HEK293 (cell line): Measurements from ENCODE around the gene DCHS1.

Experiments
- CTCF ChIA-PET: fragments of 350-600 bp; formaldehyde crosslinking; extraction: SDS; loops from one replicate; lab custom pipeline; 2021; ENCODE audit warnings: antibody characterized with exemption; lab: Yijun Ruan, JAX
- POLR2A ChIA-PET: fragments of 300-600 bp; formaldehyde crosslinking; extraction: SDS; loops from one replicate; lab custom pipeline; 2020; ENCODE audit warnings: antibody characterized with exemption, inconsistent platforms; lab: Yijun Ruan, JAX
- H3K27ac ChIP-seq: fragments of 200-500 bp; sonication (Bioruptor generic); 2 replicates; pipeline ENCODE4 v1.5.1; 2014; ENCODE audit warnings: low read depth, low read length, control low read depth, inconsistent platforms; ENCODE audit errors: extremely low read depth
- H3K36me3 ChIP-seq, 2 experiments: fragments of 200-500 bp in 1 of 2; sonication (Bioruptor generic) in 1 of 2; 1 replicate in 1 of 2; 2 replicates in 1 of 2; pipeline ENCODE4 v1.5.1; 2014 to 2017; ENCODE audit warnings: inconsistent platforms in 2 of 2, low read length in 2 of 2; ENCODE audit not compliant: control insufficient read depth in 2 of 2, insufficient read depth in 1 of 2
- H3K4me1 ChIP-seq: fragments of 200-500 bp; sonication (Bioruptor generic); 2 replicates; pipeline ENCODE4 v1.5.1; 2014; ENCODE audit warnings: mild to moderate bottlenecking, low read length, inconsistent platforms; ENCODE audit not compliant: control insufficient read depth, insufficient read depth
- H3K4me3 ChIP-seq: 2 replicates; pipeline ENCODE4 v1.5.1; 2011; ENCODE audit warnings: low read depth, mild to moderate bottlenecking, control low read depth, low read length, moderate library complexity
- H3K9me3 ChIP-seq: fragments of 200-500 bp; sonication (Bioruptor generic); 2 replicates; pipeline ENCODE4 v1.5.1; 2014; ENCODE audit warnings: low read depth, low read length, inconsistent platforms; ENCODE audit not compliant: control insufficient read depth, insufficient read depth
- GLI2 ChIP-seq: fragments of 450-650 bp; formaldehyde crosslinking; IDR thresholded peaks from 2 replicates; pipeline ENCODE4; 2017; ENCODE audit warnings: missing biosample characterization, missing genetic modification characterization, low read depth, borderline replicate concordance
- HOXC10 ChIP-seq: sonication (generic); formaldehyde crosslinking; IDR thresholded peaks from 2 replicates; pipeline ENCODE4 v1.8.1; 2023; ENCODE audit warnings: mild to moderate bottlenecking, missing genetic modification reagents
- MEIS1 ChIP-seq: sonication (generic); formaldehyde crosslinking; IDR thresholded peaks from 2 replicates; pipeline ENCODE4 v1.8.1; 2022; ENCODE audit warnings: missing genetic modification reagents, mild to moderate bottlenecking, borderline replicate concordance
- SCRT1 ChIP-seq: fragments of 450-650 bp; formaldehyde crosslinking; IDR thresholded peaks from 2 replicates; pipeline ENCODE4 v1.5.1; 2016; ENCODE audit warnings: missing biosample characterization, missing genetic modification characterization, borderline replicate concordance
- YY2 ChIP-seq: fragments of 450-650 bp; formaldehyde crosslinking; IDR thresholded peaks from 2 replicates; pipeline ENCODE4 v1.5.1; 2016; ENCODE audit warnings: missing biosample characterization, missing genetic modification characterization
- ZBTB1 ChIP-seq: fragments of 450-650 bp; formaldehyde crosslinking; IDR thresholded peaks from 2 replicates; pipeline ENCODE4 v1.5.1; 2016; ENCODE audit warnings: missing biosample characterization, missing genetic modification characterization
- ZBTB48 ChIP-seq: fragments of 450-650 bp; formaldehyde crosslinking; IDR thresholded peaks from 2 replicates; pipeline ENCODE4 v1.5.1; 2016; ENCODE audit warnings: missing biosample characterization, missing genetic modification characterization
- ZNF148 ChIP-seq: fragments of 450-650 bp; formaldehyde crosslinking; IDR thresholded peaks from 2 replicates; pipeline ENCODE4 v1.5.0; 2017; ENCODE audit warnings: missing biosample characterization, missing genetic modification characterization, borderline replicate concordance
- ZNF155 ChIP-seq: fragments of 450-650 bp; formaldehyde crosslinking; IDR thresholded peaks from 2 replicates; pipeline ENCODE4 v1.5.1; 2016; ENCODE audit warnings: missing biosample characterization, missing genetic modification characterization
- ZNF169 ChIP-seq: fragments of 450-650 bp; formaldehyde crosslinking; IDR thresholded peaks from 2 replicates; pipeline ENCODE4 v1.5.1; 2016; ENCODE audit warnings: missing biosample characterization, missing genetic modification characterization
- ZNF175 ChIP-seq: fragments of 450-650 bp; formaldehyde crosslinking; IDR thresholded peaks from 2 replicates; pipeline ENCODE4 v1.5.1; 2016; ENCODE audit warnings: missing biosample characterization, missing genetic modification characterization
- ZNF19 ChIP-seq: fragments of 450-650 bp; formaldehyde crosslinking; IDR thresholded peaks from 2 replicates; pipeline ENCODE4; 2016; ENCODE audit warnings: missing biosample characterization, missing genetic modification characterization, low read depth
- ZNF223 ChIP-seq: fragments of 450-650 bp; formaldehyde crosslinking; IDR thresholded peaks from 2 replicates; pipeline ENCODE4 v1.5.1; 2016; ENCODE audit warnings: missing biosample characterization, missing genetic modification characterization
- ZNF292 ChIP-seq: fragments of 450-650 bp; formaldehyde crosslinking; IDR thresholded peaks from 2 replicates; pipeline ENCODE4 v1.5.1; 2016; ENCODE audit warnings: low read depth, missing biosample characterization, missing genetic modification characterization, borderline replicate concordance
- ZNF335 ChIP-seq: fragments of 450-650 bp; formaldehyde crosslinking; conservative IDR thresholded peaks from 2 replicates; pipeline ENCODE4 v1.5.1; 2016; ENCODE audit warnings: missing biosample characterization, missing genetic modification characterization
- ZNF37A ChIP-seq: fragments of 450-650 bp; IDR thresholded peaks from 2 replicates; pipeline ENCODE4 v1.5.1; 2018; ENCODE audit warnings: missing biosample characterization, missing genetic modification characterization
- ZNF423 ChIP-seq: fragments of 450-650 bp; formaldehyde crosslinking; IDR thresholded peaks from 2 replicates; pipeline ENCODE4 v1.5.1; 2016; ENCODE audit warnings: missing biosample characterization, missing genetic modification characterization
- ZNF473 ChIP-seq: fragments of 450-650 bp; formaldehyde crosslinking; IDR thresholded peaks from 2 replicates; pipeline ENCODE4 v1.5.1; 2017; ENCODE audit warnings: missing biosample characterization, missing genetic modification characterization
- ZNF501 ChIP-seq: fragments of 450-650 bp; formaldehyde crosslinking; IDR thresholded peaks from 2 replicates; pipeline ENCODE4 v1.5.1; 2016; ENCODE audit warnings: missing biosample characterization, missing genetic modification characterization
- ZNF530 ChIP-seq: fragments of 450-650 bp; formaldehyde crosslinking; IDR thresholded peaks from 2 replicates; pipeline ENCODE4 v1.5.1; 2016; ENCODE audit warnings: low read depth, missing biosample characterization, missing genetic modification characterization
- ZNF624 ChIP-seq: fragments of 450-650 bp; formaldehyde crosslinking; IDR thresholded peaks from 2 replicates; pipeline ENCODE4 v1.5.1; 2017; ENCODE audit warnings: missing biosample characterization, missing genetic modification characterization
- ZNF629 ChIP-seq: fragments of 450-650 bp; formaldehyde crosslinking; IDR thresholded peaks from 2 replicates; pipeline ENCODE4 v1.5.1; 2017; ENCODE audit warnings: missing biosample characterization, missing genetic modification characterization
- ZNF664 ChIP-seq: fragments of 450-650 bp; formaldehyde crosslinking; IDR thresholded peaks from 2 replicates; pipeline ENCODE4 v1.5.1; 2016; ENCODE audit warnings: missing biosample characterization, missing genetic modification characterization
- ZNF791 ChIP-seq: fragments of 450-650 bp; formaldehyde crosslinking; IDR thresholded peaks from 2 replicates; pipeline ENCODE4 v1.5.1; 2016; ENCODE audit warnings: missing biosample characterization, missing genetic modification characterization
- ZSCAN18 ChIP-seq: fragments of 450-650 bp; formaldehyde crosslinking; IDR thresholded peaks from 2 replicates; pipeline ENCODE4 v1.5.1; 2016; ENCODE audit warnings: missing biosample characterization, missing genetic modification characterization
- TF ChIP-seq, protein P1 (sequence below): fragments of 450-650 bp; formaldehyde crosslinking; IDR thresholded peaks from 2 replicates; pipeline ENCODE4 v1.5.1; 2017; ENCODE audit warnings: missing biosample characterization, missing genetic modification characterization
- TF ChIP-seq, protein P2 (sequence below): fragments of 450-650 bp; formaldehyde crosslinking; IDR thresholded peaks from 2 replicates; pipeline ENCODE4 v1.5.1; 2017; ENCODE audit warnings: missing biosample characterization, mild to moderate bottlenecking, missing genetic modification characterization, moderate library complexity

The DCHS1 gene

GRCh38 chr11:6588018-6588417, 67.6 kb downstream of the DCHS1 start:
- Histone ChIP-seq H3K9me3 (no peaks in the 10 kb centered on the region), H3K4me3 (no peak overlapping the region), H3K36me3 (peaks cover 0 to 23% of the 10 kb centered on the region in 2 experiments), H3K4me1 (no peaks in the 10 kb centered on the region), H3K27ac (no peak overlapping the region)
- POLR2A ChIA-PET = no interaction called here
- CTCF ChIA-PET = interaction anchor here (0.8 kb wide), 1 partner anchor 209 kb away, joined by 3 read pairs; no protein-coding TSS in a partner anchor
- TF ChIP-seq ZNF423 (no peak), GLI2 (tag by site-specific recombination) (no peak), ZNF155 (tag by site-specific recombination) (no peak), ZBTB1 (no peak), ZNF624 (tag by site-specific recombination) (no peak), ZNF175 (no peak), ZNF148 (tag by site-specific recombination) (no peak), ZNF501 (tag by site-specific recombination) (no peak), YY2 (tag by site-specific recombination) (no peak), ZBTB48 (no peak), ZNF664 (no peak)

- ChIA-PET POLR2A (no interaction called here), CTCF (interaction anchor here (0.8 kb wide), 1 partner anchor 208 kb away, joined by 3 read pairs; no protein-coding TSS in a partner anchor)
- H3K4me3 ChIP-seq = no peak overlapping the region
- TF ChIP-seq ZNF37A (no peak), SCRT1 (tag by site-specific recombination) (no peak), ZNF629 (tag by site-specific recombination) (no peak), ZNF169 (tag by site-specific recombination) (no peak), ZNF791 (tag by site-specific recombination) (no peak), ZNF19 (tag by site-specific recombination) (no peak), ZNF335 (tag by site-specific recombination) (no peak), ZSCAN18 (tag by site-specific recombination) (no peak), HOXC10 (no peak), ZNF473 (tag by site-specific recombination) (no peak), ZNF292 (tag by site-specific recombination) (no peak), ZNF530 (tag by site-specific recombination) (no peak), MEIS1 (CRISPR knock-in tag) (no peak), ZNF223 (no peak)
- TF ChIP-seq, protein P1, sequence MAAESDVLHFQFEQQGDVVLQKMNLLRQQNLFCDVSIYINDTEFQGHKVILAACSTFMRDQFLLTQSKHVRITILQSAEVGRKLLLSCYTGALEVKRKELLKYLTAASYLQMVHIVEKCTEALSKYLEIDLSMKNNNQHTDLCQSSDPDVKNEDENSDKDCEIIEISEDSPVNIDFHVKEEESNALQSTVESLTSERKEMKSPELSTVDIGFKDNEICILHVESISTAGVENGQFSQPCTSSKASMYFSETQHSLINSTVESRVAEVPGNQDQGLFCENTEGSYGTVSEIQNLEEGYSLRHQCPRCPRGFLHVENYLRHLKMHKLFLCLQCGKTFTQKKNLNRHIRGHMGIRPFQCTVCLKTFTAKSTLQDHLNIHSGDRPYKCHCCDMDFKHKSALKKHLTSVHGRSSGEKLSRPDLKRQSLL (tag by site-specific recombination) = no peak
- TF ChIP-seq, protein P2, sequence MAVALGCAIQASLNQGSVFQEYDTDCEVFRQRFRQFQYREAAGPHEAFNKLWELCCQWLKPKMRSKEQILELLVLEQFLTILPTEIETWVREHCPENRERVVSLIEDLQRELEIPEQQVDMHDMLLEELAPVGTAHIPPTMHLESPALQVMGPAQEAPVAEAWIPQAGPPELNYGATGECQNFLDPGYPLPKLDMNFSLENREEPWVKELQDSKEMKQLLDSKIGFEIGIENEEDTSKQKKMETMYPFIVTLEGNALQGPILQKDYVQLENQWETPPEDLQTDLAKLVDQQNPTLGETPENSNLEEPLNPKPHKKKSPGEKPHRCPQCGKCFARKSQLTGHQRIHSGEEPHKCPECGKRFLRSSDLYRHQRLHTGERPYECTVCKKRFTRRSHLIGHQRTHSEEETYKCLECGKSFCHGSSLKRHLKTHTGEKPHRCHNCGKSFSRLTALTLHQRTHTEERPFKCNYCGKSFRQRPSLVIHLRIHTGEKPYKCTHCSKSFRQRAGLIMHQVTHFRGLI (tag by site-specific recombination) = no peak
- peaks cover 0 to 17% of the 10 kb centered on the region in 2 experiments for H3K36me3 ChIP-seq
- H3K9me3 ChIP-seq = no peaks in the 10 kb centered on the region
- H3K27ac ChIP-seq = no peak overlapping the region
- no peaks in the 10 kb centered on the region for H3K4me1 ChIP-seq
Observed at GRCh38 chr11:6587360-6587953, 68.2 kb downstream of the DCHS1 start.
